ENCODE data around the gene KCNQ1.

The KCNQ1 gene

DNA sequence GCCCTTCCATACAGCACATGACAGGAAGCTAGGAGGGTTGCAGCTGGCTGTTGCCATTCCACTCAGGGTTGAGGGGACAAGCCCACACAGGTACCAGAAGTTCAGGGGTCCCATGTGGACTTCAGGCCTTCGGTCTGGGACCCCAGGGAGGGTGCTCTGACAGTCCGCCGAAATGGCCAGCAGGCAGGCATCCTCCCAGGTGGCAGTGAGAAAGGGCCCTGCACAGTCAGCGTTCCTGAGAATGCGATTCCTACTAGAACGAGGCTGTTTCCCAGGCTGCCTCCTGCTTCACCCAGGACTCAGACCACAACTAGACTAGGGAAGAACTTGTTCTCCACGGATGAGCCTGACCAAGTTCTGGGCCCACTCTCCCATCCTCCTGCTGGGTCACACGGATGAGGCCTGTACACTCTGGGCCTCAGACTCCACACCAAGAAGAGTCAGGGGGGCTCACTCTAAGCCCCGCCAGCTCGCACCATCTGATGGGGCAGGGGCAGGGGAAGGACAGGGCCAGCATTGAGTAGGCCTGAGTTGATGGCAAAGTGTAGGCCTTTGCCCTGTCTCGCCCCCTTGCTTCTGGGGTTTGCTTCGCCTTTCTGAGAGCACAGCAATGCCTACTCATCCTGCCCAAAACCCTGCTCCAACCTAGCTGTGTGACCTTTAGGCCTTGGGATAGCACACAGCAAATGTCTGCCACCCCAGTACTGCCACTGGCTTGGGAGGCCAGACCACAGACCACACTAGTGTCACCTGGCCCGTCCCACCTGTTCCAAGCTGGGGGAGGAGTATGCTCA is 241.0 kb downstream of the KCNQ1 start:
- Histone ChIP-seq H3K27ac (ENCODE audit: low read depth, low read length) (no peak overlapping the region), H3K9me2 (replicated peaks; ENCODE audit: insufficient read depth, low read length) (no peaks in the 10 kb centered on the region), H3F3A (ENCODE audit: insufficient read depth) (no peaks in the 10 kb centered on the region), H2AFZ (ENCODE audit: low read depth, low read length, severe bottlenecking) (no peak overlapping the region), H3K36me3 (ENCODE audit: low read length) (no peaks in the 10 kb centered on the region), H3K4me3 (ENCODE audit: insufficient read depth, low read length, poor library complexity, severe bottlenecking) (no peak overlapping the region), H3K9me3 (ENCODE audit: insufficient read depth, low read length) (no peaks in the 10 kb centered on the region), H4K20me1 (ENCODE audit: low read depth, low read length) (no peaks in the 10 kb centered on the region), H3K79me2 (ENCODE audit: insufficient read depth, low read length) (no peaks in the 10 kb centered on the region), H3K4me2 (ENCODE audit: low read depth, low read length, poor library complexity, severe bottlenecking) (no peak overlapping the region), H3K9ac (ENCODE audit: low read length) (no peak overlapping the region), H3K27me3 (ENCODE audit: low read length) (no peaks in the 10 kb centered on the region)
- TF ChIP-seq, protein P1, sequence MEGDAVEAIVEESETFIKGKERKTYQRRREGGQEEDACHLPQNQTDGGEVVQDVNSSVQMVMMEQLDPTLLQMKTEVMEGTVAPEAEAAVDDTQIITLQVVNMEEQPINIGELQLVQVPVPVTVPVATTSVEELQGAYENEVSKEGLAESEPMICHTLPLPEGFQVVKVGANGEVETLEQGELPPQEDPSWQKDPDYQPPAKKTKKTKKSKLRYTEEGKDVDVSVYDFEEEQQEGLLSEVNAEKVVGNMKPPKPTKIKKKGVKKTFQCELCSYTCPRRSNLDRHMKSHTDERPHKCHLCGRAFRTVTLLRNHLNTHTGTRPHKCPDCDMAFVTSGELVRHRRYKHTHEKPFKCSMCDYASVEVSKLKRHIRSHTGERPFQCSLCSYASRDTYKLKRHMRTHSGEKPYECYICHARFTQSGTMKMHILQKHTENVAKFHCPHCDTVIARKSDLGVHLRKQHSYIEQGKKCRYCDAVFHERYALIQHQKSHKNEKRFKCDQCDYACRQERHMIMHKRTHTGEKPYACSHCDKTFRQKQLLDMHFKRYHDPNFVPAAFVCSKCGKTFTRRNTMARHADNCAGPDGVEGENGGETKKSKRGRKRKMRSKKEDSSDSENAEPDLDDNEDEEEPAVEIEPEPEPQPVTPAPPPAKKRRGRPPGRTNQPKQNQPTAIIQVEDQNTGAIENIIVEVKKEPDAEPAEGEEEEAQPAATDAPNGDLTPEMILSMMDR (IDR thresholded peaks at IDR 0.05; ENCODE audit: insufficient read depth, low read length, poor library complexity, severe bottlenecking) = no peak
- no peak for TF ChIP-seq EZH2phosphoT487 (conservative IDR thresholded peaks at IDR 0.05; ENCODE audit: low read length)

DNA sequence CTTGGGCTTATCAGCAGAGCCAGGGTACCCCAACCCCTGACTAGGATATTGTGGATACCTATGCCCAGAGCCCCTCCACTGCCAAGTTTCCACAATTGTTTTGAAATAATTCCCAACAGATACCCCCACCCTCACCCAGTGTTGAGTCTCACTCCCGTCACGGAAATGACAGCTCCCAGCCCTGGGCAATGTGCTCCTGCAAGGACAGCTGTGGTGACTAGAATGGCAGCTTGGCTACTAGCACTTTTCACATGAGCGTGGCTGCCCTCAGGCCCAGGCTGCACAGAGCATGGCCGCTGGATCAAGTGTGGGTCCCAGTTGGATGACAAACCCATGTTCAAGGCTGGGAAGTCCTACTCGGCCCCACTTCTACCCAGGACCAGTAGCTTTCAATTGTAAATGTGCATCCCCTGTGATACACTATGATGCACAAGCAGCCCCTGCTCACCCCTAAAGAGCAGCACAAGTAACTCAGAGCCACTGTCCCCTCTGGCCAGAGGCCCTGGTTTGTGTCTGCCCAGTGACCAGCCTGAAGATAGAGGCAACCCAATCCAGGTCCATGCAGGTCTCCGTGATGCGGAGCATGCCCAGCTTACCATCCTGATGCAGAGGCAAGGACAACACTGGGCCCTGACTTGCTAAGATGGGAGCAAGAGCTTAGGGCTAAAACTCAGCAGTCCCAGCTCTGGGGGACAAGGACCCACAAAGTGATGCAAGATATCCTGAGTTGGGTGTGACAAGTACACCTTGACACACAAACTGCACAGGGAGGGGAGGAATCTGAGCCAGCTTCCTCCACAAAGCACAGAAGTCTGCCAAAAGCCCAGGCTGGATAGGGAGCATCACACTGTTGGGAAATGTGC is 241.8 kb downstream of the KCNQ1 start:
- H3K9me2 ChIP-seq (replicated peaks; ENCODE audit: insufficient read depth, low read length) = no peaks in the 10 kb centered on the region
- H3K27me3 ChIP-seq (ENCODE audit: low read length) = no peaks in the 10 kb centered on the region
- H3F3A ChIP-seq (ENCODE audit: insufficient read depth) = no peaks in the 10 kb centered on the region
- H3K4me2 ChIP-seq (ENCODE audit: low read depth, low read length, poor library complexity, severe bottlenecking) = no peak overlapping the region
- TF ChIP-seq, protein P1 (IDR thresholded peaks at IDR 0.05; ENCODE audit: insufficient read depth, low read length, poor library complexity, severe bottlenecking) = no peak
- TF ChIP-seq EZH2phosphoT487 (conservative IDR thresholded peaks at IDR 0.05; ENCODE audit: low read length) = no peak
- H3K4me3 ChIP-seq (ENCODE audit: insufficient read depth, low read length, poor library complexity, severe bottlenecking) = no peak overlapping the region
- H3K9ac ChIP-seq (ENCODE audit: low read length) = no peak overlapping the region
- no peaks in the 10 kb centered on the region for H3K36me3 ChIP-seq (ENCODE audit: low read length)
- no peaks in the 10 kb centered on the region for H3K79me2 ChIP-seq (ENCODE audit: insufficient read depth, low read length)
- H3K27ac ChIP-seq (ENCODE audit: low read depth, low read length) = no peak overlapping the region
- no peak overlapping the region for H2AFZ ChIP-seq (ENCODE audit: low read depth, low read length, severe bottlenecking)
- H4K20me1 ChIP-seq (ENCODE audit: low read depth, low read length) = no peaks in the 10 kb centered on the region
- H3K9me3 ChIP-seq (ENCODE audit: insufficient read depth, low read length) = no peaks in the 10 kb centered on the region

DNA sequence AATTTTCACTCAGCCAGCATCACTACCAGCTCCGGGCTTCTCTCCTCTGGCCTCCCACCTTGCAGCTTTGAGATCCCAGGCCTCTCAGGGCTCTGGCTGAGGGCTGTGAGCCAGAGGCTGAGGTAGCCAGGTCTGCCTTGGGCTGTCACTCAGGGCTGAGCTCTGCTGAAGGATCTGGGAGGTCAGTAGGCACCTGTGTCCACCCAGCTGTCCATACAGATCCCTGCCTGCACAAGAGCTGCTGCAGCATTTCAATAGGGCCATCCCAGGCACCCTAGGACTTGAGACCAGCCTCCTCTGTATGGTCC is 242.4 kb downstream of the KCNQ1 start:
- Histone ChIP-seq H3K9me2 (replicated peaks; ENCODE audit: insufficient read depth, low read length) (no peaks in the 10 kb centered on the region), H3K27me3 (ENCODE audit: low read length) (no peaks in the 10 kb centered on the region), H3K27ac (ENCODE audit: low read depth, low read length) (no peak overlapping the region), H3K79me2 (ENCODE audit: insufficient read depth, low read length) (no peaks in the 10 kb centered on the region), H3K36me3 (ENCODE audit: low read length) (no peaks in the 10 kb centered on the region), H3K4me2 (ENCODE audit: low read depth, low read length, poor library complexity, severe bottlenecking) (no peak overlapping the region), H3K9me3 (ENCODE audit: insufficient read depth, low read length) (no peaks in the 10 kb centered on the region), H2AFZ (ENCODE audit: low read depth, low read length, severe bottlenecking) (no peak overlapping the region), H3K4me3 (ENCODE audit: insufficient read depth, low read length, poor library complexity, severe bottlenecking) (no peak overlapping the region), H3F3A (ENCODE audit: insufficient read depth) (no peaks in the 10 kb centered on the region), H4K20me1 (ENCODE audit: low read depth, low read length) (no peaks in the 10 kb centered on the region), H3K9ac (ENCODE audit: low read length) (no peak overlapping the region)
- TF ChIP-seq, protein P1 (IDR thresholded peaks at IDR 0.05; ENCODE audit: insufficient read depth, low read length, poor library complexity, severe bottlenecking) = no peak
- no peak for TF ChIP-seq EZH2phosphoT487 (conservative IDR thresholded peaks at IDR 0.05; ENCODE audit: low read length)
